Measurements from ENCODE around the gene CCDC92B.

DNA sequence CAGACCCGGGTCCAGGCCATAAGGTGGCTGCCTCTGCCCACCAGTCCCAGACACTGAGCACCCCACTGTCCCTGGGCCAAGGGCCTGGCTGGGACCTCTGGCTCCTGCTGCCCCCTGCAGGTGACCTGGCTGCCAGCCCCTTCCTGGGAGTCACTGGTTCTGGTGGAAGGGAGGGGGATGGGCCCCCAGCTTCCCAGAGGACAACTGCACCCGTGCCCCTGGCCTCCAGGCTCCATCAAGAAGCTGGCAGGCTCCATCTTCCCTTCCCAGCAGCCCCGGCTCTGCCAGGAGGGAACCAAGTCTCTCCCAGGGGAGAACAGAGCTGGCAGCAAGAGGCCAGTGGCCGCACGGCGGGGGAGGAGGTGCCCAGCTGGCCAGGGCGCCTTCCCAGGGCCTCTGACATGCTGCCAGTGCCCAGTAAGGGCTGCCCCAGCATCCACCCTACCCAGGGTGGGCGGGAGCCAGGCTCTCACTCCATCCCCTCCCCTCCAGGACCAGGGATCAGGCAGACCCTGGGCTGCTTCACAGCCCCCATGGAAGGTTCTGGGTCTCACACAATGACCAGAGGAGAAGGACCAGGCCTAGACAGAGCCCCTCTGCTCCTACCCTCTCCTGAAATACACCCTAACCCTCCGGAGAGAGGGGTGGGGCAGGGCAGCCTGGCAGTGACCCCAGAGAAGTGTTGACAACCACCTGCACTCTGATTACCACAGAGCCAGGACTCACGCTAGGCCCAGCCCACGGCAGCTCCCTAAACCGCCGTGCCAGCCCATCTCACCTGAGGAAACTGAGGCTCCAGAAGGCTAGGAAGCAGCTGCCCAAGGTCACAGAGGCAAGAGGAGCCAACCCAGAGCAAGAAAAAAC is 41.5 kb downstream of the CCDC92B start:
- TF ChIP-seq, protein P1, sequence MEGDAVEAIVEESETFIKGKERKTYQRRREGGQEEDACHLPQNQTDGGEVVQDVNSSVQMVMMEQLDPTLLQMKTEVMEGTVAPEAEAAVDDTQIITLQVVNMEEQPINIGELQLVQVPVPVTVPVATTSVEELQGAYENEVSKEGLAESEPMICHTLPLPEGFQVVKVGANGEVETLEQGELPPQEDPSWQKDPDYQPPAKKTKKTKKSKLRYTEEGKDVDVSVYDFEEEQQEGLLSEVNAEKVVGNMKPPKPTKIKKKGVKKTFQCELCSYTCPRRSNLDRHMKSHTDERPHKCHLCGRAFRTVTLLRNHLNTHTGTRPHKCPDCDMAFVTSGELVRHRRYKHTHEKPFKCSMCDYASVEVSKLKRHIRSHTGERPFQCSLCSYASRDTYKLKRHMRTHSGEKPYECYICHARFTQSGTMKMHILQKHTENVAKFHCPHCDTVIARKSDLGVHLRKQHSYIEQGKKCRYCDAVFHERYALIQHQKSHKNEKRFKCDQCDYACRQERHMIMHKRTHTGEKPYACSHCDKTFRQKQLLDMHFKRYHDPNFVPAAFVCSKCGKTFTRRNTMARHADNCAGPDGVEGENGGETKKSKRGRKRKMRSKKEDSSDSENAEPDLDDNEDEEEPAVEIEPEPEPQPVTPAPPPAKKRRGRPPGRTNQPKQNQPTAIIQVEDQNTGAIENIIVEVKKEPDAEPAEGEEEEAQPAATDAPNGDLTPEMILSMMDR (IDR thresholded peaks at IDR 0.05; ENCODE audit: low read depth, low read length) = peak; percentile 13
- TF ChIP-seq POLR2A (IDR thresholded peaks at IDR 0.05; ENCODE audit: extremely low read depth, insufficient read length) = no peak

Data from NB4 (cell line).